Stomach (tissue), 9 donors: ENCODE results near the gene IFITM10. TPM values are rescaled to one million over a fixed set of nuclear protein-coding genes. Genes with fewer than 3 reads are reported as not detected.

Source experiments
- DNase-seq, 2 donors: peaks; one replicate each; pipeline versions ENCODE4 v3.0.0 to v3.0.0-alpha.2; 2013 to 2019
- H3K27ac ChIP-seq, 5 donors: fragments of 200-600 bp in 4 of 5; sonication (generic) in 4 of 5; one replicate each; pipeline ENCODE4 v1.5.1; 2013 to 2019; ENCODE audit warnings: mild to moderate bottlenecking in 1 of 5, moderate library complexity in 1 of 5
- H3K27me3 ChIP-seq, 3 donors: fragments of 200-600 bp; sonication (generic); one replicate each; pipeline ENCODE4 v1.5.1; 2017 to 2019; ENCODE audit warnings: mixed run types in 1 of 3
- H3K36me3 ChIP-seq, 4 donors: fragments of 200-600 bp; sonication (generic); 1 replicate in 3 of 4; 2 replicates in 1 of 4; pipeline ENCODE4 v1.5.1; 2016 to 2019
- H3K4me1 ChIP-seq, 4 donors: fragments of 200-600 bp; sonication (generic); one replicate each; pipeline ENCODE4 v1.5.1; 2016 to 2019
- H3K4me3 ChIP-seq, 4 donors: fragments of 200-600 bp; sonication (generic) in 3 of 4; one replicate each; pipeline ENCODE4 v1.5.1; 2016 to 2019; ENCODE audit warnings: mild to moderate bottlenecking in 1 of 4
- H3K9me3 ChIP-seq, 4 donors: fragments of 200-600 bp; sonication (generic); one replicate each; pipeline ENCODE4 v1.5.1; 2016 to 2019
- CTCF ChIP-seq, 7 experiments: fragments of 450-650 bp in 4 of 7; fragments of 200-600 bp in 3 of 7; sonication (generic) in 3 of 7; IDR thresholded peaks; one replicate each; pipeline ENCODE4 v1.5.1; 2016 to 2019; ENCODE audit warnings: antibody characterized with exemption in 7 of 7, control low read depth in 2 of 7, mild to moderate bottlenecking in 1 of 7
- EP300 ChIP-seq: sonication (generic); formaldehyde crosslinking; IDR thresholded peaks from one replicate; pipeline ENCODE4 v1.6.1; 2017; ENCODE audit warnings: antibody characterized with exemption
- POLR2A ChIP-seq, 4 donors: fragments of 450-650 bp; IDR thresholded peaks; one replicate each; pipeline ENCODE4 v1.6.1; 2016; ENCODE audit warnings: antibody characterized with exemption in 4 of 4, control low read depth in 2 of 4, mild to moderate bottlenecking in 1 of 4, moderate library complexity in 1 of 4
- POLR2AphosphoS5 ChIP-seq, 3 donors: sonication (generic); formaldehyde crosslinking; IDR thresholded peaks; one replicate each; pipeline ENCODE4 v1.6.1; 2016; ENCODE audit warnings: antibody characterized with exemption in 3 of 3
- WGBS, 5 donors: extraction: QIAGEN DNeasy Blood & Tissue Kit in 3 of 5; methylation state at CpG; one replicate each; pipeline versions ENCODE4 v1.1.5 to v1.1.7; 2013 to 2018; 5-methylcytosine and 5-hydroxymethylcytosine counted together
- intact Hi-C: fragments of 100-400 bp; cut with DNase I; formaldehyde crosslinking; loops from one replicate; pipeline ENCODE4 v1.15.1; 2023; ENCODE audit warnings: low total_unique reads
- polyA plus RNA-seq, 3 donors: library from polyadenylated mRNA; stranded (reverse); fragments of 200-250 nt; gene quantifications; one replicate each; pipeline ENCODE4 v1.2.3, GENCODE V29; 2013
- total RNA-seq, 5 donors: library from RNA; depleted of rRNA; stranded (reverse); fragments of >200 nt; gene quantifications; one replicate each; pipeline versions ENCODE4 v1.1.0 to v1.2.3, GENCODE V29; 2014 to 2016
- donor health status: healthy with polysubstance abuse.
- donor health status: Bipolar disorder and iron deficiency.
- donor health status: healthy.

IFITM10 gene
- total and polyA plus RNA-seq, 8 donors = 0.19 to 1.1 (median 0.84) TPM; not detected in 4

- 59 to 64% (median 61%) methylated on average over 3 of the region's 3 CpGs for WGBS, 5 donors
- intact Hi-C loops = no loop called here
- Histone ChIP-seq H3K4me1 (no peaks in the 10 kb centered on the region), H3K9me3 (peaks cover 0 to 24% (median 21%) of the 10 kb centered on the region in 4 donors), H3K27me3 (peaks cover 6 to 95% (median 23%) of the 10 kb centered on the region in 3 donors), H3K27ac (no peak overlapping the region), H3K4me3 (no peak overlapping the region), H3K36me3 (no peaks in the 10 kb centered on the region)
- no peak for DNase-seq
- TF ChIP-seq CTCF (IDR thresholded peaks at IDR 0.05) (no peak), EP300 (no peak), POLR2A (IDR thresholded peaks at IDR 0.05) (no peak), POLR2AphosphoS5 (IDR thresholded peaks at IDR 0.05) (no peak)
These were observed 13.9 kb downstream of the IFITM10 start for GRCh38 chr11:1736447-1736992.

GRCh38 chr11:1735271-1735670 lies 15.1 kb downstream of the IFITM10 start:
- DNase-seq = no peak
- Histone ChIP-seq H3K9me3 (peaks cover 0 to 24% (median 21%) of the 10 kb centered on the region in 4 donors), H3K27me3 (peaks cover 6 to 92% (median 26%) of the 10 kb centered on the region in 3 donors), H3K27ac (no peak overlapping the region), H3K4me1 (no peaks in the 10 kb centered on the region), H3K36me3 (no peaks in the 10 kb centered on the region), H3K4me3 (no peak overlapping the region)
- TF ChIP-seq CTCF (IDR thresholded peaks at IDR 0.05) (no peak), POLR2A (IDR thresholded peaks at IDR 0.05) (no peak), POLR2AphosphoS5 (IDR thresholded peaks at IDR 0.05) (no peak), EP300 (no peak)
- intact Hi-C loops = no loop called here
- 75 to 86% (median 79%) methylated on average over 16 of the region's 16 CpGs for WGBS, 5 donors

- TF ChIP-seq POLR2AphosphoS5 (IDR thresholded peaks at IDR 0.05) (no peak), CTCF (IDR thresholded peaks at IDR 0.05) (no peak), EP300 (no peak), POLR2A (IDR thresholded peaks at IDR 0.05) (no peak)
- peaks cover 6 to 93% (median 31%) of the 10 kb centered on the region in 3 donors for H3K27me3 ChIP-seq
- H3K4me3 ChIP-seq = no peak overlapping the region
- WGBS, 5 donors = 56 to 65% (median 59%) methylated on average over 10 of the region's 10 CpGs
- peaks cover 0 to 24% (median 21%) of the 10 kb centered on the region in 4 donors for H3K9me3 ChIP-seq
- no peak overlapping the region for H3K27ac ChIP-seq
- DNase-seq = no peak
- intact Hi-C loops = no loop called here
- no peaks in the 10 kb centered on the region for H3K4me1 ChIP-seq
- no peaks in the 10 kb centered on the region for H3K36me3 ChIP-seq
These were observed 15.7 kb downstream of the IFITM10 start for GRCh38 chr11:1734641-1735081.

GRCh38 chr11:1733716-1734640 lies 16.4 kb downstream of the IFITM10 start:
- TF ChIP-seq POLR2AphosphoS5 (IDR thresholded peaks at IDR 0.05) = no peak
- intact Hi-C loops = no loop called here
- no peak for DNase-seq
- Histone ChIP-seq H3K36me3 (no peaks in the 10 kb centered on the region), H3K27me3 (peaks cover 6 to 91% (median 36%) of the 10 kb centered on the region in 3 donors), H3K4me1 (no peaks in the 10 kb centered on the region), H3K27ac (no peak overlapping the region), H3K4me3 (no peak overlapping the region), H3K9me3 (peaks cover 0 to 24% (median 21%) of the 10 kb centered on the region in 4 donors)
- WGBS, 5 donors = 70 to 79% (median 75%) methylated on average over 28 of the region's 28 CpGs
